Panc1 (cell line): Measurements from ENCODE around the gene PRUNE2. TPM values are rescaled to one million over a fixed set of nuclear protein-coding genes. Genes with fewer than 3 reads are reported as not detected.

Experiments
- ATAC-seq: fragments of 200-7000 bp; cut with Tn5 transposase; 2 replicates; pipeline ENCODE4 v1.9.1; 2020; ENCODE audit warnings: mild to moderate bottlenecking, moderate library complexity
- BruUV-seq: library from RNA; stranded (reverse); fragments of 400-500 nt; replicated peaks from 2 replicates; lab custom pipeline; 2021; lab: Mats Ljungman, UMichigan
- CTCF ChIA-PET: fragments of 300-600 bp; sonication (Branson Sonifier 250); formaldehyde crosslinking; loops from one replicate; lab custom pipeline; 2022; ENCODE audit warnings: antibody characterized with exemption; lab: Charles Lee
- POLR2A ChIA-PET: fragments of 300-600 bp; sonication (Branson Sonifier 250); formaldehyde crosslinking; loops from one replicate; lab custom pipeline; 2022; ENCODE audit warnings: antibody characterized with exemption; lab: Charles Lee
- DNase-seq: peaks from one replicate; pipeline ENCODE4 v3.0.0-alpha.2; 2010; ENCODE audit warnings: low read depth, low spot score
- H3K27ac ChIP-seq: 2 replicates; pipeline ENCODE4 v1.5.1; 2011; ENCODE audit warnings: mild to moderate bottlenecking, low read length, inconsistent platforms
- H3K27me3 ChIP-seq: fragments of 200-500 bp; sonication (Bioruptor generic); 2 replicates; pipeline ENCODE4 v1.6.0; 2014; ENCODE audit warnings: low read length, inconsistent platforms; ENCODE audit not compliant: control insufficient read depth, insufficient read depth
- H3K36me3 ChIP-seq: fragments of 200-500 bp; sonication (Bioruptor generic); 2 replicates; pipeline ENCODE4 v1.5.1; 2014; ENCODE audit warnings: inconsistent platforms, mild to moderate bottlenecking, low read length, moderate library complexity; ENCODE audit not compliant: control insufficient read depth, insufficient read depth
- H3K4me1 ChIP-seq: 2 replicates; pipeline ENCODE4 v1.5.1; 2011; ENCODE audit warnings: inconsistent platforms, mild to moderate bottlenecking, low read length, moderate library complexity; ENCODE audit not compliant: control insufficient read depth, insufficient read depth
- H3K4me3 ChIP-seq, 2 experiments: 2 replicates each; pipeline ENCODE4 v1.5.1; 2011 to 2012; ENCODE audit warnings: low read depth in 2 of 2, low read length in 2 of 2, mild to moderate bottlenecking in 2 of 2, inconsistent platforms in 1 of 2, moderate library complexity in 1 of 2
- H3K9me3 ChIP-seq: fragments of 200-500 bp; sonication (Bioruptor generic); 2 replicates; pipeline ENCODE4 v1.5.1; 2014; ENCODE audit warnings: low read depth, mild to moderate bottlenecking, inconsistent platforms, low read length, moderate library complexity; ENCODE audit not compliant: control insufficient read depth, insufficient read depth
- POLR2AphosphoS5 ChIP-seq: IDR thresholded peaks from 2 replicates; pipeline ENCODE4 v1.6.1; 2012; ENCODE audit warnings: mild to moderate bottlenecking, low read depth, low read length, moderate library complexity
- SIN3A ChIP-seq: IDR thresholded peaks from 2 replicates; pipeline ENCODE4 v1.6.1; 2012; ENCODE audit warnings: low read depth, mild to moderate bottlenecking, low read length, moderate library complexity, borderline replicate concordance; ENCODE audit not compliant: insufficient read depth
- TCF7L2 ChIP-seq: IDR thresholded peaks from 2 replicates; pipeline ENCODE4 v1.6.1; 2011; ENCODE audit warnings: mild to moderate bottlenecking, low read depth, low read length, inconsistent platforms
- in situ Hi-C: cut with HindIII; loops from 2 replicates; pipeline ENCODE4 v1.10.0; 2016; ENCODE audit warnings: low sequenced_read_pairs, low pct_unique_long_range_greater_than_20kb
- intact Hi-C: fragments of 100-400 bp; cut with micrococcal nuclease; formaldehyde crosslinking; loops from one replicate; pipeline ENCODE4 v1.10.0; 2022; ENCODE audit not compliant: unreplicated experiment
- total RNA-seq: library from RNA; stranded (reverse); gene quantifications from one replicate; pipeline ENCODE4 v1.2.1, GENCODE V29; 2021; ENCODE audit not compliant: unreplicated experiment
- TF ChIP-seq, protein P1 (sequence below): fragments of 450-650 bp; IDR thresholded peaks from 2 replicates; pipeline ENCODE4 v1.5.1; 2017; ENCODE audit warnings: mild to moderate bottlenecking
- TF ChIP-seq, protein P2 (sequence below), 2 experiments: IDR thresholded peaks; 2 replicates each; pipeline ENCODE4 v1.6.1; 2011 to 2012; ENCODE audit warnings: low read depth in 2 of 2, control low read depth in 1 of 2, low read length in 1 of 2, mild to moderate bottlenecking in 1 of 2, moderate library complexity in 1 of 2; ENCODE audit not compliant: insufficient read depth in 1 of 2

PRUNE2 gene
- total RNA-seq, 1 experiment from 2014 or later = 0.18 TPM

DNA sequence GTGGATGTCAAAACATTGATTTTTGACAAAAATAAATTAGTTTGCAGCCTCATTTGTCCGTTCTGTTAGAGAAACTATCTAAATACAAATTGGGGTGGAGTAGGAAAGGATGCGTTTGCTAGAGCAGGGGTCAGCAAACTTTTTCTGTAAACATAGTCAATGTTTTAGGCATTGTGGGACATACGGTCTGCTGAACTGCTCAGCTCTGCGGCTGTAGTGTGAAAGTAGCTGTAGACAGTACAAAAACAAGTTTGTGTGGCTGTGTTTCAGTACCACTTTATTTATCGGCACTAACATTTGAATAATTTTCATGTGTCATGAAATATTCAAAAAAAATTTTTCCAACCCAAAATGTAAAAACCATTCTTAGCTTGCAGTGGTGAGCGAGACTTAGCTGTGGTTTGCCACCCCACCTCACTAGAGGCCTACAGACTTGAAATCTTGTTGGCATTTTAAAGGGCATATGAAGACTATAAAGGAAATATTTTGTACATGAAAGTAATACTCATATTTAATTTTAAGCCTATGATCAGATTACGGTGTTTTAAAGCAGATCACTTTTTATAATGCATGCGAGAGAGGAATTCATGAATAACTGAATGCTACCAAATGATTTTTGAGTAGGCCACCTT is 292.6 kb downstream of the PRUNE2 start:
- H3K27me3 ChIP-seq = no peaks in the 10 kb centered on the region; the same call in 1 of the 2 replicates
- no peaks in the 10 kb centered on the region for H3K4me1 ChIP-seq
- no peaks in the 10 kb centered on the region for H3K9me3 ChIP-seq
- no peak overlapping the region for H3K27ac ChIP-seq
- H3K4me3 ChIP-seq = no peak overlapping the region
- in situ Hi-C loops (no loop called here), intact Hi-C loops (no loop called here)
- no TSS peak for BruUV-seq
- H3K36me3 ChIP-seq = no peaks in the 10 kb centered on the region
- DNase-seq (no peak), ATAC-seq (no peak)
- no peak for TF ChIP-seq TCF7L2
- TF ChIP-seq, protein P1, sequence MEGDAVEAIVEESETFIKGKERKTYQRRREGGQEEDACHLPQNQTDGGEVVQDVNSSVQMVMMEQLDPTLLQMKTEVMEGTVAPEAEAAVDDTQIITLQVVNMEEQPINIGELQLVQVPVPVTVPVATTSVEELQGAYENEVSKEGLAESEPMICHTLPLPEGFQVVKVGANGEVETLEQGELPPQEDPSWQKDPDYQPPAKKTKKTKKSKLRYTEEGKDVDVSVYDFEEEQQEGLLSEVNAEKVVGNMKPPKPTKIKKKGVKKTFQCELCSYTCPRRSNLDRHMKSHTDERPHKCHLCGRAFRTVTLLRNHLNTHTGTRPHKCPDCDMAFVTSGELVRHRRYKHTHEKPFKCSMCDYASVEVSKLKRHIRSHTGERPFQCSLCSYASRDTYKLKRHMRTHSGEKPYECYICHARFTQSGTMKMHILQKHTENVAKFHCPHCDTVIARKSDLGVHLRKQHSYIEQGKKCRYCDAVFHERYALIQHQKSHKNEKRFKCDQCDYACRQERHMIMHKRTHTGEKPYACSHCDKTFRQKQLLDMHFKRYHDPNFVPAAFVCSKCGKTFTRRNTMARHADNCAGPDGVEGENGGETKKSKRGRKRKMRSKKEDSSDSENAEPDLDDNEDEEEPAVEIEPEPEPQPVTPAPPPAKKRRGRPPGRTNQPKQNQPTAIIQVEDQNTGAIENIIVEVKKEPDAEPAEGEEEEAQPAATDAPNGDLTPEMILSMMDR = no peak
- TF ChIP-seq, protein P2, sequence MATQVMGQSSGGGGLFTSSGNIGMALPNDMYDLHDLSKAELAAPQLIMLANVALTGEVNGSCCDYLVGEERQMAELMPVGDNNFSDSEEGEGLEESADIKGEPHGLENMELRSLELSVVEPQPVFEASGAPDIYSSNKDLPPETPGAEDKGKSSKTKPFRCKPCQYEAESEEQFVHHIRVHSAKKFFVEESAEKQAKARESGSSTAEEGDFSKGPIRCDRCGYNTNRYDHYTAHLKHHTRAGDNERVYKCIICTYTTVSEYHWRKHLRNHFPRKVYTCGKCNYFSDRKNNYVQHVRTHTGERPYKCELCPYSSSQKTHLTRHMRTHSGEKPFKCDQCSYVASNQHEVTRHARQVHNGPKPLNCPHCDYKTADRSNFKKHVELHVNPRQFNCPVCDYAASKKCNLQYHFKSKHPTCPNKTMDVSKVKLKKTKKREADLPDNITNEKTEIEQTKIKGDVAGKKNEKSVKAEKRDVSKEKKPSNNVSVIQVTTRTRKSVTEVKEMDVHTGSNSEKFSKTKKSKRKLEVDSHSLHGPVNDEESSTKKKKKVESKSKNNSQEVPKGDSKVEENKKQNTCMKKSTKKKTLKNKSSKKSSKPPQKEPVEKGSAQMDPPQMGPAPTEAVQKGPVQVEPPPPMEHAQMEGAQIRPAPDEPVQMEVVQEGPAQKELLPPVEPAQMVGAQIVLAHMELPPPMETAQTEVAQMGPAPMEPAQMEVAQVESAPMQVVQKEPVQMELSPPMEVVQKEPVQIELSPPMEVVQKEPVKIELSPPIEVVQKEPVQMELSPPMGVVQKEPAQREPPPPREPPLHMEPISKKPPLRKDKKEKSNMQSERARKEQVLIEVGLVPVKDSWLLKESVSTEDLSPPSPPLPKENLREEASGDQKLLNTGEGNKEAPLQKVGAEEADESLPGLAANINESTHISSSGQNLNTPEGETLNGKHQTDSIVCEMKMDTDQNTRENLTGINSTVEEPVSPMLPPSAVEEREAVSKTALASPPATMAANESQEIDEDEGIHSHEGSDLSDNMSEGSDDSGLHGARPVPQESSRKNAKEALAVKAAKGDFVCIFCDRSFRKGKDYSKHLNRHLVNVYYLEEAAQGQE (IDR thresholded peaks at IDR 0.05; ENCODE audit: insufficient read depth in 1 of 2, low read depth in 2 of 2, low read length in 1 of 2) = no peak
- TF ChIP-seq SIN3A = no peak
- ChIA-PET CTCF (no interaction called here), POLR2A (no interaction called here)

DNA sequence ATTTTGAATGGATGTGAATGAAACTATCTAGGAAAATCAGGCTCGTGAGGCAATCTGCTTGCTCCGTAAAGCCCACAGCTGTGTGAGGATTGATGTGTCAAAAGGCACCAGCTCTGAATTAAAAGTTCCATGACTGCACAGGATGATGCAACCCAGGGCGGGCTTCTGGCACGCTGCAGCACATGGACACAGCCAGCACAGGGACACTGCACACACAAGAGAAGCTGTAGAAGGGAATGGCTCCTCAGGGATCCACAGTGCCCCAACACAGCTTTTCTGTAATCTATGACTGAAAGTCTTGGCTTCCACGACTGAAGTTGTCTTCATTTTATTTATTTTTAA is 295.9 kb downstream of the PRUNE2 start:
- CTCF ChIA-PET = no interaction called here

More for the DNA sequence above, 295.9 kb downstream of the PRUNE2 start:
- ATAC-seq (no peak), DNase-seq (no peak)
- Histone ChIP-seq H3K27me3 (no peaks in the 10 kb centered on the region; the same call in 1 of the 2 replicates), H3K27ac (no peak overlapping the region), H3K9me3 (no peaks in the 10 kb centered on the region), H3K4me1 (no peaks in the 10 kb centered on the region), H3K4me3 (no peak overlapping the region), H3K36me3 (no peaks in the 10 kb centered on the region)
- POLR2A ChIA-PET = no interaction called here
- TF ChIP-seq TCF7L2 (no peak), SIN3A (no peak), POLR2AphosphoS5 (no peak)
- TF ChIP-seq, protein P2 (IDR thresholded peaks at IDR 0.05; ENCODE audit: insufficient read depth in 1 of 2, low read depth in 2 of 2, low read length in 1 of 2) = no peak
- TF ChIP-seq, protein P1 = no peak
- no TSS peak for BruUV-seq
- in situ Hi-C loops (no loop called here), intact Hi-C loops (no loop called here)
